Hematopoietic multipotent progenitor cell treated with erythropoietin and hydrocortisone succinate and interleukin-3 and kit ligand, for 8 days (in vitro differentiated cells): ENCODE results near the gene TRAF5.

Experiments used
- DNase-seq: peaks from one replicate; pipeline ENCODE4 v3.0.0-alpha.2; 2015

Gene TRAF5

GRCh38 chr1:211326528-211327345, at the start of gene TRAF5:
TSS of gene TRAF5 (plus strand) at chr1:211326833. CDS start at chr1:211353240, 26,407 bp downstream.
- peak; percentile 55 for DNase-seq

- no peak for DNase-seq
These were observed 47.3 kb upstream of the TRAF5 start for GRCh38 chr1:211279340-211279739.

GRCh38 chr1:211280910-211281309, 45.7 kb upstream of the TRAF5 start:
- DNase-seq = no peak

- DNase-seq = no peak
These were observed 45.2 kb upstream of the TRAF5 start for GRCh38 chr1:211281320-211282022.

GRCh38 chr1:211282023-211282373, 44.6 kb upstream of the TRAF5 start:
- no peak for DNase-seq

GRCh38 chr1:211285196-211285595, 41.4 kb upstream of the TRAF5 start:
- no peak for DNase-seq

GRCh38 chr1:211287218-211287617, 39.4 kb upstream of the TRAF5 start:
- no peak for DNase-seq

- DNase-seq = no peak
These were observed 34.2 kb upstream of the TRAF5 start for GRCh38 chr1:211292411-211292810.

- DNase-seq = no peak
These were observed 30.2 kb upstream of the TRAF5 start for GRCh38 chr1:211296396-211296795.

GRCh38 chr1:211305044-211305443, 21.6 kb upstream of the TRAF5 start:
- DNase-seq = no peak

- peak; percentile 73 for DNase-seq
These were observed 17.0 kb upstream of the TRAF5 start for GRCh38 chr1:211309617-211310016.

- no peak for DNase-seq
These were observed 13.2 kb upstream of the TRAF5 start for GRCh38 chr1:211313392-211313791.

- no peak for DNase-seq
These were observed 7.9 kb upstream of the TRAF5 start for GRCh38 chr1:211318576-211319280.

GRCh38 chr1:211319892-211320291, 6.7 kb upstream of the TRAF5 start:
- DNase-seq = no peak

- no peak for DNase-seq
These were observed 5.7 kb upstream of the TRAF5 start for GRCh38 chr1:211320980-211321379.

- DNase-seq = peak; percentile 68
These were observed 5.0 kb upstream of the TRAF5 start for GRCh38 chr1:211321646-211322045.

GRCh38 chr1:211323156-211324063, 3.2 kb upstream of the TRAF5 start:
- peak; percentile 76 for DNase-seq

GRCh38 chr1:211324992-211325775, 1.4 kb upstream of the TRAF5 start:
- no peak for DNase-seq

GRCh38 chr1:211326140-211326527, 499 bp upstream of the TRAF5 start:
- DNase-seq = no peak

GRCh38 chr1:211327346-211327921, 801 bp downstream of the TRAF5 start:
- DNase-seq = peak; percentile 64

- DNase-seq = no peak
These were observed 1.6 kb downstream of the TRAF5 start for GRCh38 chr1:211328084-211328694.
